ENCODE results near the gene GHDC.

GHDC gene

DNA sequence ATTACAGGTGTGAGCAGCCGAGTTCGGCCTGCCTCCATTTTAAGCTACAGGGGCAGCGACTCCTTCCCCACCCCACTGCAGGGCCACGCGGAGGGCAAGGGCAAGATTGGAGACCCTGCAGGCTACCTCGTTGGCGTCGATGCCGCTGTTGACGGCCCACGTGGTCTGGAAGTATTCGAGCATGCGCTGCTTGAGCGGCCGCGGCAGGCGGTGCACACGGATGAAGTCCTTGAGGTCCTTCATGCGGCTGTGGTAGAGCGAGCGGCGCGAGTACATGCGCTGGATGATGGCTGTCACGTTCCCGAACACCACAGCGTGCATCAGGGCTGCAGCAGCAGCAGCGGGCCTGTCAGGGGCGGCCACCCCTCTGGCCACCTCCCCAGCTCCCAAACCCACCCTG lies 24.9 kb downstream of the GHDC start:
- H3K4me3 ChIP-seq (ENCODE audit: low read depth in 1 of 2, low read length in 1 of 2) = no peak overlapping the region
- no peaks in the 10 kb centered on the region for H3K4me1 ChIP-seq (ENCODE audit: control insufficient read depth in 1 of 2, insufficient read depth in 1 of 2, low read depth in 1 of 2, low read length in 1 of 2)
- no peaks in the 10 kb centered on the region for H3K36me3 ChIP-seq
- TF ChIP-seq, protein P1, sequence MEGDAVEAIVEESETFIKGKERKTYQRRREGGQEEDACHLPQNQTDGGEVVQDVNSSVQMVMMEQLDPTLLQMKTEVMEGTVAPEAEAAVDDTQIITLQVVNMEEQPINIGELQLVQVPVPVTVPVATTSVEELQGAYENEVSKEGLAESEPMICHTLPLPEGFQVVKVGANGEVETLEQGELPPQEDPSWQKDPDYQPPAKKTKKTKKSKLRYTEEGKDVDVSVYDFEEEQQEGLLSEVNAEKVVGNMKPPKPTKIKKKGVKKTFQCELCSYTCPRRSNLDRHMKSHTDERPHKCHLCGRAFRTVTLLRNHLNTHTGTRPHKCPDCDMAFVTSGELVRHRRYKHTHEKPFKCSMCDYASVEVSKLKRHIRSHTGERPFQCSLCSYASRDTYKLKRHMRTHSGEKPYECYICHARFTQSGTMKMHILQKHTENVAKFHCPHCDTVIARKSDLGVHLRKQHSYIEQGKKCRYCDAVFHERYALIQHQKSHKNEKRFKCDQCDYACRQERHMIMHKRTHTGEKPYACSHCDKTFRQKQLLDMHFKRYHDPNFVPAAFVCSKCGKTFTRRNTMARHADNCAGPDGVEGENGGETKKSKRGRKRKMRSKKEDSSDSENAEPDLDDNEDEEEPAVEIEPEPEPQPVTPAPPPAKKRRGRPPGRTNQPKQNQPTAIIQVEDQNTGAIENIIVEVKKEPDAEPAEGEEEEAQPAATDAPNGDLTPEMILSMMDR (IDR thresholded peaks at IDR 0.05) = no peak
- no peak overlapping the region for H3K27ac ChIP-seq
- peaks cover 1% of the 10 kb centered on the region for H3K27me3 ChIP-seq
- H3K9me3 ChIP-seq = no peaks in the 10 kb centered on the region

DNA sequence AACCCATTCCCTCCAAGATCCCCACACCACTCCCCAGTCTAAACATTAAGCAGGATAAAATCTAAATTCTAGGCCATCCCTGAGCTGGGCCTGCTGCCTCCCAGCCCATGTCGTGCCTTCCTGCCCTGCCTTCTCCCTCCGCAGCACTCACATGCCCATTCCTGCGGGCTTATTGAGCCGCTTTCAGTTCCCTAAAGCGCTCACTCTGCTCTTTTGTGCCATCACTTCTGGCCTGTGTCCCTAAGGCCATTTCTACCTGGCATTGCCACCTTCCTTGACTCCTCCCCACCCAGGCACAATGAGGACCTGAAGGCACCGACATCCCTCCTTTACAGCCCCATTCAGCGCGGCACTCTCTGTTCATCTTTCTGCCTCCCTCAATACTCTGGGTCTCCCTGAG lies 26.5 kb downstream of the GHDC start:
- no peak overlapping the region for H3K4me3 ChIP-seq (ENCODE audit: low read depth in 1 of 2, low read length in 1 of 2)
- no peaks in the 10 kb centered on the region for H3K36me3 ChIP-seq

DNA sequence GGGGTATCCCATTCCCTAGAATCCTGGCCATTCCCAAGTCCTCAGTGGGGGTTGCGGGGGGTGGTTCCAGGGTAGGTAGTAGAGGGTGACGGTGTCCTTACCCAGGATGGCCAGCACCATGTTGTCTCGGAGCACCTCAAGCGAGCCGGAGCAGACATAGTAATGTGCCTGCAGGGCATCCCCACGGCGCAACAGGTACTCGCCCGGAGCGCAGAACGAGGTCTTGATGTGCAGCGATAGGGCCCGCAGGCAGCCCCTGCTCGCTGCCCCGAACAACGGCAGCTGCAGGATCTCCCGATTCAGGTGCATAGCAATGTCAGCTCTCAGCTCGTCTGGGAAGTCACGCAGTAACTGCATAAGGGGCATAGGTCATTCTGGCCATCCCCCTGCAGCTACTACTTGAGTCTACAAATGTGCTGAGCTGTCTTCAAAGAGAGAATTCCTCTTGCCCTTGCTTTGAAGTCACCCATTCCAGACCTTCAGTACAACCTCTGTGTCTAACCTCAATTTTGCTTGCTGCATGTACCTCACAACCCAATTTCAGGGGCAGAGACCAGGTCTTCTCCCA lies 28.0 kb downstream of the GHDC start:
- TF ChIP-seq, protein P1 (IDR thresholded peaks at IDR 0.05) = no peak
- peaks cover 16 to 18% of the 10 kb centered on the region in 2 experiments for H3K4me1 ChIP-seq (ENCODE audit: control insufficient read depth in 1 of 2, insufficient read depth in 1 of 2, low read depth in 1 of 2, low read length in 1 of 2)
- H3K27me3 ChIP-seq = no peaks in the 10 kb centered on the region
- H3K36me3 ChIP-seq = no peaks in the 10 kb centered on the region
- H3K4me3 ChIP-seq (ENCODE audit: low read depth in 1 of 2, low read length in 1 of 2) = no peak overlapping the region
- H3K27ac ChIP-seq = no peak overlapping the region
- H3K9me3 ChIP-seq = no peaks in the 10 kb centered on the region

More for the DNA sequence above, 26.5 kb downstream of the GHDC start:
- no peaks in the 10 kb centered on the region for H3K9me3 ChIP-seq
- TF ChIP-seq, protein P1 (IDR thresholded peaks at IDR 0.05) = no peak
- peaks cover under 1 to 3% of the 10 kb centered on the region in 2 experiments for H3K4me1 ChIP-seq (ENCODE audit: control insufficient read depth in 1 of 2, insufficient read depth in 1 of 2, low read depth in 1 of 2, low read length in 1 of 2)
- no peaks in the 10 kb centered on the region for H3K27me3 ChIP-seq
- H3K27ac ChIP-seq = no peak overlapping the region

DNA sequence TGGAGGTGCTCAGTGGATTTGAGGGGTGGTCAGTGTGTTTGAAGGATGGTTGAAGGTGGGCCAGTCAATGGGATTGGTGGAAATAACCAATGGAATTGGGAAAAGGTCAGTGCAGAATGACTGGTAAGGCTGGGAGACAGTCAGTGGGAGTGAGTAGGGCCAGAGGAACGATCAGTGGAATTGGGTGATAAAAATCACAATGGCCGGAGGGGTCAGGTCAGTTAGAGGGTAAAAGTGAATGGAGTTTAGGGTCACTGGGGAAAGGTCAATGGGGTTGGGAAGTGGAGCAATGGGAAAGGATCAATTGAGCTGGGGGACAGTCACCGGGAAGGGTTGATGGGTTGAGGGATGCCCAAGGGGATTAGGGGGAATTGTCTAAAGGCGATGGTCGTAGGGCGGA lies 28.5 kb downstream of the GHDC start:
- H3K4me1 ChIP-seq (ENCODE audit: control insufficient read depth in 1 of 2, insufficient read depth in 1 of 2, low read depth in 1 of 2, low read length in 1 of 2) = peaks cover 20 to 22% of the 10 kb centered on the region in 2 experiments
- H3K4me3 ChIP-seq (ENCODE audit: low read depth in 1 of 2, low read length in 1 of 2) = no peak overlapping the region
- H3K27me3 ChIP-seq = no peaks in the 10 kb centered on the region
- H3K36me3 ChIP-seq = no peaks in the 10 kb centered on the region
- H3K27ac ChIP-seq = no peak overlapping the region
- TF ChIP-seq, protein P1 (IDR thresholded peaks at IDR 0.05) = no peak
- no peaks in the 10 kb centered on the region for H3K9me3 ChIP-seq

DNA sequence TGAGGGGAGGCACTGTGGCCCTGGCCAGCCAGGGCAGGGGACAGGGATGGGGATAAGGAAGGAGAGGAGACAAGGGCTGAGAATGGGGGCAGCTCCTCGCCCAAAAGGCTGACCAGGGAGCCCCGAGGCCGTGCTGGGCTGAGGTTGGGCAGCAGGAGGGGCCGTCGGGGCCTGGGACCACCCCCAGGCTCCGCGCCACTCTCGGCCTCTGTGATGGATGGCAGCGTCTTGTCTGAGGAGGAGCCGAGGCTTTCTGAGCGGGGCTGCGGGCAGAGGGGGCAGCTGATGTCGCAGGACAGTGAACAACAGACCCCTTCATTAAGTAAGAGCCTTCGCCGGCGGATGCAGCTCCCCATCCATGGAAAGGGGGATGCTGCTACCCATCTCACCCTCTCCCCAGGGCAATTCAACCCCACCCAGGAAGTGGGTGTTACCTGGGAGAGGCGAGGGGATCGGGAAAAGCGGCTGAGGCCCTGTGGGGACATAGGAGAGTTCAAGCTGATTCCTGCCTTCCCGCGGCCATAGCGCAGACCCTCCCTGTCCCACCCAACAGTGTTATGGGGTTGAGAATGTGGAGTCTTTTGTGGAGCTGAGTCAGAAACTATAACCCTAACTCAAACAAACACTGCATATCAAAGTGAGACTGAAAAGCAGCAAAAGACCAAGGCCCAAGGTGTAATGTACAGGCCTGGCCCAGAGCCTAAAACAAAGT lies 30.4 kb downstream of the GHDC start:
- TF ChIP-seq, protein P1 (IDR thresholded peaks at IDR 0.05) = no peak
- H3K27ac ChIP-seq = no peak overlapping the region
- H3K4me3 ChIP-seq (ENCODE audit: low read depth in 1 of 2, low read length in 1 of 2) = no peak overlapping the region

More for the DNA sequence above, 30.4 kb downstream of the GHDC start:
- no peaks in the 10 kb centered on the region for H3K36me3 ChIP-seq
- H3K4me1 ChIP-seq (ENCODE audit: control insufficient read depth in 1 of 2, insufficient read depth in 1 of 2, low read depth in 1 of 2, low read length in 1 of 2) = peaks cover 20 to 22% of the 10 kb centered on the region in 2 experiments
- no peaks in the 10 kb centered on the region for H3K27me3 ChIP-seq
- no peaks in the 10 kb centered on the region for H3K9me3 ChIP-seq
